ENCODE results near the gene MSRB1. TPM values are rescaled to one million over a fixed set of nuclear protein-coding genes. Genes with fewer than 3 reads are reported as not detected.

The MSRB1 gene
- total RNA-seq, 3 donors from 2014 or later (not counting 1 experiment from before 2014, with no cell fraction given) = 10.8 to 19.9 (median 14.8) TPM

DNA sequence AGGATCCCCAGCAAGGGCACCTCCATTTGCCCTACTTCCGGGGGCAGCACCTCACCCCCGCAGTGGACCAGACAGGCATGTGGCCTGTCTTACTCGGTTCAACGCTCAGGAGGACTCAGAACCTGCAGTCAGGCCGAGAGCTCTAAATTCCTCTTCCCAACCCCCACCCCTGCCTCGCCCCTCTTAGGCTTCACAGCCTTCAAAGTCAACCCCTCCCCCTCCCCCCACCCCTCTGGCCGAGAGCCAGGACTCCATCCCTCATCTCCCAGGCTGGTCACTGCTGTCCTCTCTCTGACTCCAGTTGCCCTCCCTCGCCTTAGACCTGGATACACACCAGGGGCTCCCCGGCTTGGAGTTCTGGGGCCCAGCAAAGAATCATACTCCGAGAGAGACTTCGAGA lies 16.7 kb downstream of the MSRB1 start:
- no peaks in the 10 kb centered on the region for H3K9me3 Mint-ChIP-seq
- DNase-seq (no peak), ATAC-seq (no peak)
- no peaks in the 10 kb centered on the region for H3K4me1 Mint-ChIP-seq
- Histone ChIP-seq H3K27me3 (ENCODE audit: control insufficient read depth, insufficient read depth, low read length) (peaks cover 9% of the 10 kb centered on the region), H3K27ac (ENCODE audit: low read length) (no peak overlapping the region), H3K4me1 (ENCODE audit: control insufficient read depth, insufficient read depth, low read length) (peaks cover 14% of the 10 kb centered on the region), H3K4me3 (ENCODE audit: low read length) (no peak overlapping the region), H3K36me3 (ENCODE audit: control insufficient read depth, insufficient read depth, low read length) (no peaks in the 10 kb centered on the region), H3K9me3 (ENCODE audit: control insufficient read depth, insufficient read depth, low read length) (no peaks in the 10 kb centered on the region)
- no peak overlapping the region for H3K4me3 Mint-ChIP-seq
- no peak overlapping the region for H3K27ac Mint-ChIP-seq
- WGBS (ENCODE audit: insufficient coverage) = 79% methylated on average over 9 of the region's 11 CpGs
- no peaks in the 10 kb centered on the region for H3K36me3 Mint-ChIP-seq
- TF ChIP-seq, protein P1, sequence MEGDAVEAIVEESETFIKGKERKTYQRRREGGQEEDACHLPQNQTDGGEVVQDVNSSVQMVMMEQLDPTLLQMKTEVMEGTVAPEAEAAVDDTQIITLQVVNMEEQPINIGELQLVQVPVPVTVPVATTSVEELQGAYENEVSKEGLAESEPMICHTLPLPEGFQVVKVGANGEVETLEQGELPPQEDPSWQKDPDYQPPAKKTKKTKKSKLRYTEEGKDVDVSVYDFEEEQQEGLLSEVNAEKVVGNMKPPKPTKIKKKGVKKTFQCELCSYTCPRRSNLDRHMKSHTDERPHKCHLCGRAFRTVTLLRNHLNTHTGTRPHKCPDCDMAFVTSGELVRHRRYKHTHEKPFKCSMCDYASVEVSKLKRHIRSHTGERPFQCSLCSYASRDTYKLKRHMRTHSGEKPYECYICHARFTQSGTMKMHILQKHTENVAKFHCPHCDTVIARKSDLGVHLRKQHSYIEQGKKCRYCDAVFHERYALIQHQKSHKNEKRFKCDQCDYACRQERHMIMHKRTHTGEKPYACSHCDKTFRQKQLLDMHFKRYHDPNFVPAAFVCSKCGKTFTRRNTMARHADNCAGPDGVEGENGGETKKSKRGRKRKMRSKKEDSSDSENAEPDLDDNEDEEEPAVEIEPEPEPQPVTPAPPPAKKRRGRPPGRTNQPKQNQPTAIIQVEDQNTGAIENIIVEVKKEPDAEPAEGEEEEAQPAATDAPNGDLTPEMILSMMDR (IDR thresholded peaks at IDR 0.05) = no peak
- peaks cover 23% of the 10 kb centered on the region in 2 donors for H3K27me3 Mint-ChIP-seq (ENCODE audit: low read depth in 2 of 2)
- intact Hi-C loops (cut with micrococcal nuclease) = loop anchor here (10.0 kb wide), 1 partner anchor 151 kb away; the partner anchor contains the start of genes EME2, MRPS34 and NME3

DNA sequence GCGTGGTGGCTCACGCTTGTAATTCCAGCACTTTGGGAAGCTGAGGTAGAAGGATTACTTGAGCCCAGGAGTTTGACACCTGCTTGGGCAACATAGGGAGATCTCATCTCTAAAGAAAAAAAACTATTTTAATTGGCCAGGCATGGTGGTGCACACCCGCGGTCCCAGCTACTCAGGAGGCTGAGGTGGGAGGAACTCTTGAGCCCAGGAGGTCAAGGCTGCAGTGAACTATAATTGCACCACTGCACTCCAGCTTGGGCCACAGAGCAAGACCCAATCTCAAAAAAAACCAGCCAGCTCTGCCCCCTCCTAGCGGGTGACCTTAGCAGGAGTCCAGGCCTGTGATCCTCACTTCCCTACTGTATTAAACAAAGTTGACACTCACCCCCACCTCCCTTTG lies 18.9 kb downstream of the MSRB1 start:
- intact Hi-C loops (cut with micrococcal nuclease) = loop anchor here (10.0 kb wide), 1 partner anchor 149 kb away; the partner anchor contains the start of genes EME2, MRPS34 and NME3
- DNase-seq = no peak

DNA sequence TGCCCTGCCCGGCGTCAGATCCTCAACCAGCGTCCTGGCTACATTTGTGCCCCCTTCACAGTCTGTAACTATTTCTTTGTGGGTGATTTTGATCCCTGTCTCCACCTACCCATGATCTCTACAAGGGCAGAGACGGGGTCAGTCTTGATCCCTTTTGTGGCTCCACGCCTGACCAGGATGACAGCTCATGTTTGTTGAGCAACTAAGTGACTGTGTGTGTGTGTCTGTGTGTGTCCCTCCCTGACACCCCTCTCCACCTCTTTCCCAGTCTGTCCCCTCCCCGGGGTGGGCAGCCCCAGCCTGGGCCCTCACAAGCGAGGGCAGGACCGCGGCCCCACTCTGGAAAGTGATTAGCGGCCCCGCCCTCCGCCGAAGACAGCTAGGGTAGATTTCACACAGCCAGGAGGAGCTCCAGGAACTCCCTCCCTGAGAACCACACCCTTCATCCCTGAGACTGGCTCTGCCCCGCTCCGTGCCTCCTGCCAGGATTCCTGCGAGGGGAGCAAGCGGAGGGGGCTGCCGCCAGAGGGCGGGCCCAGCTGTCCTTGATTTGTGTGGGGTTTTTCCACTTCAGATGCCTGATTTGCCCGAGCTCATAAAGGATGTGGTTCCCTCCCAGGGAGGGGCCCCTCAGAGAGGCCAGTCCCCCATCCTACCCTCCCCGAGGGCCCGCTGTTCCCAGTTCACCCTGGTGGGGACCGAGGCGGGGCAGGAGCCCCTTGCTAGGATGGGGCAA lies 19.5 kb downstream of the MSRB1 start:
- TF ChIP-seq, protein P1 (IDR thresholded peaks at IDR 0.05) = no peak
- Mint-ChIP-seq H3K36me3 (no peaks in the 10 kb centered on the region), H3K4me1 (no peaks in the 10 kb centered on the region), H3K4me3 (no peak overlapping the region), H3K9me3 (no peaks in the 10 kb centered on the region), H3K27me3 (ENCODE audit: low read depth in 2 of 2) (peaks cover 32 to 35% of the 10 kb centered on the region in 2 donors), H3K27ac (no peak overlapping the region)
- Histone ChIP-seq H3K27ac (ENCODE audit: low read length) (no peak overlapping the region), H3K36me3 (ENCODE audit: control insufficient read depth, insufficient read depth, low read length) (no peaks in the 10 kb centered on the region), H3K9me3 (ENCODE audit: control insufficient read depth, insufficient read depth, low read length) (no peaks in the 10 kb centered on the region), H3K27me3 (ENCODE audit: control insufficient read depth, insufficient read depth, low read length) (peaks cover 21% of the 10 kb centered on the region), H3K4me3 (ENCODE audit: low read length) (no peak overlapping the region), H3K4me1 (ENCODE audit: control insufficient read depth, insufficient read depth, low read length) (peaks cover 3% of the 10 kb centered on the region)
- ATAC-seq = no peak
- intact Hi-C loops (cut with micrococcal nuclease) = loop anchor here (10.0 kb wide), 1 partner anchor 149 kb away; the partner anchor contains the start of genes EME2, MRPS34 and NME3
- peak in 1 of 2 donors; percentile 48 for DNase-seq
- WGBS (ENCODE audit: insufficient coverage) = 13% methylated on average over 22 of the region's 24 CpGs

More for the DNA sequence above, 18.9 kb downstream of the MSRB1 start:
- H3K9me3 ChIP-seq (ENCODE audit: control insufficient read depth, insufficient read depth, low read length) = no peaks in the 10 kb centered on the region
- H3K27me3 ChIP-seq (ENCODE audit: control insufficient read depth, insufficient read depth, low read length) = peaks cover 19% of the 10 kb centered on the region
- H3K4me3 ChIP-seq (ENCODE audit: low read length) = no peak overlapping the region
- peaks cover 5% of the 10 kb centered on the region for H3K4me1 ChIP-seq (ENCODE audit: control insufficient read depth, insufficient read depth, low read length)
- ATAC-seq = no peak
- Mint-ChIP-seq H3K4me1 (no peaks in the 10 kb centered on the region), H3K4me3 (no peak overlapping the region), H3K9me3 (no peaks in the 10 kb centered on the region), H3K27ac (no peak overlapping the region), H3K27me3 (ENCODE audit: low read depth in 2 of 2) (peaks cover 32% of the 10 kb centered on the region in 2 donors), H3K36me3 (no peaks in the 10 kb centered on the region)
- no peaks in the 10 kb centered on the region for H3K36me3 ChIP-seq (ENCODE audit: control insufficient read depth, insufficient read depth, low read length)
- H3K27ac ChIP-seq (ENCODE audit: low read length) = no peak overlapping the region
- TF ChIP-seq, protein P1 (IDR thresholded peaks at IDR 0.05) = no peak
- 85% methylated on average over 5 of the region's 5 CpGs for WGBS (ENCODE audit: insufficient coverage)

Measured in natural killer cell (primary cell).